Astrocyte of the spinal cord (primary cell): ENCODE data around the gene ABTB2.

Experiments used
- DNase-seq: peaks from one replicate; pipeline ENCODE4 v3.0.0; 2011; ENCODE audit warnings: low read depth, low spot score
- H3K4me3 ChIP-seq: 2 replicates; pipeline ENCODE4 v1.5.1; 2011; ENCODE audit warnings: low read depth, mild to moderate bottlenecking, low read length, moderate library complexity
- CTCF ChIP-seq: IDR thresholded peaks from 2 replicates; pipeline ENCODE4 v1.5.1; 2012; ENCODE audit warnings: low read depth, mild to moderate bottlenecking, low read length, inconsistent platforms
- in situ Hi-C: cut with HindIII; loops from 2 replicates; pipeline ENCODE4 v1.10.0; 2017; ENCODE audit warnings: low sequenced_read_pairs

The ABTB2 gene

DNA sequence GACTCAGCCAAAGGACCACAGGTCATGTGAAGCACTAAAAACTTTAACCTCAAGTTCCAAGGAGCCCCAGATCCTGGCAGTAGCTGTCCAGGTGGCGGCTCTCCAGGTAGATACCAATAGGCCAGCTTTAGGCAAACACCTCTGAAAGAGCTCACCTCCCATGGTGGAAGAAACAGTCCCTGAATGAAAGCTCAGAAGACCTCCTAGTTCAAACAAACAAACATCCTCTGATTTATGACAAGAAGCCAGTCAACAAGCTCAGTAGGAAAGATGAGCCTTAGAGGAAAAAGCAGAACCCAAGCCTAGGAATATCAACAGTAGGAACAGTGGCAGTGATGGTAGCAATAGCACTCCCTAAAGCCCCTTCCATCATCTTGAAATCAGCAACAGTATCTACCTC is 17.2 kb downstream of the ABTB2 start:
- no peak for TF ChIP-seq CTCF
- H3K4me3 ChIP-seq = no peak overlapping the region
- no peak for DNase-seq
- in situ Hi-C loops = no loop called here

DNA sequence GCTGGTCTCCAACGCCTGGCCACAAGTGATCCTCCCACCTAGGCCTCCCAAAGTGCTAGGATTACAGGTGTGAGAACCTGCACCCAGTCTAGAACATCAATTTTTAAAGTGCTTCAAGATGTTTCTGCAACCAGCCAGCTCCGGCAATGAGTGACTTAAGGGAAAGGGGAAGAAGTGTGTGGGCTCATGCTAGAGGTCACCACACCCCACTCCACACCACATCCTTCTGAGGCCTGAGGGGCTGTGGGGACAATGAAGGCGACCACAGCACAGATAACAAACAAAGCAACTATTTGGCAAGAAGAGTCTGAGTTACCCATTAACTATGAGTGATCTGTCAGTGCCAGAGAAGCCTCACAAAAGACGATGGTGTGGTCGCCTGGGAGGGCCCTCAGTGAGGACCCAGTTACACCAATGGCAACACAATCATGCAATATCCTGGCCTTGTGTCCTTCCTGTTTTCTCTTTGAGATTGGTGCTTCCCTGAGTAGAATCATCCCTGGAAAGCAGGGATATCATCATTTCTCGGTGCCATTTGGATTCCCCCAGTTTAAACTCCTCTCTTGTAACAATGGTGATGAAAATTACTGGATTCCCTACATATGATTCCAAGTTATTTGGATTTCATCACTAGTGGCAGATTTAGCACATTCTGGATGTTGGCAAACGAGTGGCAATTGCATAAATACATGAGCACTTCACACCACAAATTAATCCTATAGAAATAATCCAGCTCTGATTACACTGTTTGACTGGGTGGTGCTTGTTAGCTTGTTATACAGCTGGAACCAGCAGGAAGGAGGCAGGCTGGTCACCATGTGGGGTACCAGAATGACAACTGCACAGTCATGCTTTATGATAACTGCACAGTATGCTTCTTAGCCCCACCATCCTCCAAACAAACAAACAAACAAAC is 18.4 kb downstream of the ABTB2 start:
- in situ Hi-C loops = no loop called here
- no peak for TF ChIP-seq CTCF
- no peak overlapping the region for H3K4me3 ChIP-seq
- no peak for DNase-seq

DNA sequence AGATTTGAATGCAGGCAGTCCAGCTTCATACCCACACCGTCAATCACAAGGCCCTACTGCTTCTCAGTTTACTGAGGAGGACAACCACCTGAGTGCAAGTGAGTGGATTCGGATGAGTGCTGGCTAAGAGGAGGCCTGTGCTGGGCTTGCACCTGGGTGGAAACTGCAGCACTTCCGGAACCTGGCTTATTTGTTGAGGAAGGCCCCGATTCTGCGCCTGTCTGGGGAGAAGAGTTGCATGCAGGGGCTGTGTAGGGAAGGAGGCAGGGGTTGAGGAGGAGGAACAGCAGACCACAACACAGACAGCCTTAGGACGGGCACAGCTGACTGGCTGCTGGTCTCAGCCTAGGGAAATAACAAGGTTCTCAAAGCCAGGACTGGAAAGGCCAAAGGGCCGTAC is 20.8 kb downstream of the ABTB2 start:
- no peak for TF ChIP-seq CTCF
- in situ Hi-C loops = no loop called here
- no peak overlapping the region for H3K4me3 ChIP-seq
- DNase-seq = no peak

DNA sequence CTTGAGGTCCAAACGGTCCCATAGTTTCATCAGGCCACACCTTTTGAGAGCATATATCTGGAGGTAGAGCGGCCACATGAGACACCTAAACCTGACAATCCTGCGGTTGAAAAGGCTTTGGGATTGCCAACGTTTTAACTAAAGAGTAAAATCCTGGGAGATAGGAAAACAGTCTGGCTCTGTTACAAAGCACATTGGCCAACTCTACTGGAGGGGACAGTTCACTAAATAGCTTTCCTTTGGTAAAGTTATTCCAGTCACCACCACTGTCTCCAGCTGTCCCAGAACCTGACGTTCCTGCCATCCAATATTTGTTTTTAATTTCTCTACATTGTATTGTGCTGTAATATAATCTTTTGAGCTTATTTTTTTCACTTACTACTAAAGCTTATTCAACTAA is 22.0 kb downstream of the ABTB2 start:
- no peak for DNase-seq
- in situ Hi-C loops = no loop called here
- TF ChIP-seq CTCF = no peak
- H3K4me3 ChIP-seq = no peak overlapping the region

DNA sequence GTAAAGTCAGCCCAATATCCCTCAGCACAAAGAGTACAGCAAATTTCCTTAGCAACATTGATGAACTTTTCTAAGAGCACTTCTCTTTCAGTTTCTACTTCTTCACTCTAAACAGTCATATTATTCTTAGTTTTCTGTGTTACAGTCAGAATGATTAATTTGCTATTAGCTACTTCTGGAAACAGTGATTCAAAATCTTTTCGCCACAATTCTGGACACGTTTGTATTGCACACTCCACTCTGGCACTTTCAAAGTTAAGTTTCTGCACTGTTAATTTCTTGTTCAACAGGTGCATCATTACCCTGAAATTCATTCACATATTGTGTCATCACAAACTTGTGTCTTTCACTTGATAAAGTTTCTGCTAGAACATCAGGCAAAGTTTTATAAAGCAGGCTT is 22.5 kb downstream of the ABTB2 start:
- TF ChIP-seq CTCF = no peak
- no peak overlapping the region for H3K4me3 ChIP-seq
- no peak for DNase-seq
- in situ Hi-C loops = no loop called here

- H3K4me3 ChIP-seq = no peak overlapping the region
- in situ Hi-C loops = no loop called here
- no peak for TF ChIP-seq CTCF
- no peak for DNase-seq
Measured at GRCh38 chr11:34333787-34334186, 24.0 kb downstream of the ABTB2 start.
